Stomach (tissue), 4 donors: ENCODE results near the gene BACE2.

Experiments used
- CTCF ChIP-seq, 7 experiments: fragments of 450-650 bp in 4 of 7; fragments of 200-600 bp in 3 of 7; sonication (generic) in 3 of 7; IDR thresholded peaks; one replicate each; pipeline ENCODE4 v1.5.1; 2016 to 2019; ENCODE audit warnings: antibody characterized with exemption in 7 of 7, control low read depth in 2 of 7, mild to moderate bottlenecking in 1 of 7
- EP300 ChIP-seq: sonication (generic); formaldehyde crosslinking; IDR thresholded peaks from one replicate; pipeline ENCODE4 v1.6.1; 2017; ENCODE audit warnings: antibody characterized with exemption
- POLR2A ChIP-seq, 4 donors: fragments of 450-650 bp; IDR thresholded peaks; one replicate each; pipeline ENCODE4 v1.6.1; 2016; ENCODE audit warnings: antibody characterized with exemption in 4 of 4, control low read depth in 2 of 4, mild to moderate bottlenecking in 1 of 4, moderate library complexity in 1 of 4
- POLR2AphosphoS5 ChIP-seq, 3 donors: sonication (generic); formaldehyde crosslinking; IDR thresholded peaks; one replicate each; pipeline ENCODE4 v1.6.1; 2016; ENCODE audit warnings: antibody characterized with exemption in 3 of 3

- TF ChIP-seq CTCF (IDR thresholded peaks at IDR 0.05) (no peak), POLR2A (IDR thresholded peaks at IDR 0.05) (no peak), EP300 (no peak), POLR2AphosphoS5 (IDR thresholded peaks at IDR 0.05) (no peak)
Observed at GRCh38 chr21:41277846-41278245, 109.9 kb downstream of the BACE2 start.
